Stomach (tissue), 4 donors: ENCODE measurements around the gene ELF4.

Experiments
- EP300 ChIP-seq: sonication (generic); formaldehyde crosslinking; IDR thresholded peaks from one replicate; pipeline ENCODE4 v1.6.1; 2017; ENCODE audit warnings: antibody characterized with exemption
- POLR2A ChIP-seq, 4 donors: fragments of 450-650 bp; IDR thresholded peaks; one replicate each; pipeline ENCODE4 v1.6.1; 2016; ENCODE audit warnings: antibody characterized with exemption in 4 of 4, control low read depth in 2 of 4, mild to moderate bottlenecking in 1 of 4, moderate library complexity in 1 of 4
- TF ChIP-seq, protein P1 (sequence below), 7 experiments: fragments of 450-650 bp in 4 of 7; fragments of 200-600 bp in 3 of 7; sonication (generic) in 3 of 7; IDR thresholded peaks; one replicate each; pipeline ENCODE4 v1.5.1; 2016 to 2019; ENCODE audit warnings: antibody characterized with exemption in 7 of 7, control low read depth in 2 of 7, mild to moderate bottlenecking in 1 of 7

- TF ChIP-seq POLR2A (IDR thresholded peaks at IDR 0.05): no peak
- TF ChIP-seq, protein P1, sequence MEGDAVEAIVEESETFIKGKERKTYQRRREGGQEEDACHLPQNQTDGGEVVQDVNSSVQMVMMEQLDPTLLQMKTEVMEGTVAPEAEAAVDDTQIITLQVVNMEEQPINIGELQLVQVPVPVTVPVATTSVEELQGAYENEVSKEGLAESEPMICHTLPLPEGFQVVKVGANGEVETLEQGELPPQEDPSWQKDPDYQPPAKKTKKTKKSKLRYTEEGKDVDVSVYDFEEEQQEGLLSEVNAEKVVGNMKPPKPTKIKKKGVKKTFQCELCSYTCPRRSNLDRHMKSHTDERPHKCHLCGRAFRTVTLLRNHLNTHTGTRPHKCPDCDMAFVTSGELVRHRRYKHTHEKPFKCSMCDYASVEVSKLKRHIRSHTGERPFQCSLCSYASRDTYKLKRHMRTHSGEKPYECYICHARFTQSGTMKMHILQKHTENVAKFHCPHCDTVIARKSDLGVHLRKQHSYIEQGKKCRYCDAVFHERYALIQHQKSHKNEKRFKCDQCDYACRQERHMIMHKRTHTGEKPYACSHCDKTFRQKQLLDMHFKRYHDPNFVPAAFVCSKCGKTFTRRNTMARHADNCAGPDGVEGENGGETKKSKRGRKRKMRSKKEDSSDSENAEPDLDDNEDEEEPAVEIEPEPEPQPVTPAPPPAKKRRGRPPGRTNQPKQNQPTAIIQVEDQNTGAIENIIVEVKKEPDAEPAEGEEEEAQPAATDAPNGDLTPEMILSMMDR (IDR thresholded peaks at IDR 0.05): no peak
- no peak for TF ChIP-seq EP300
Measured at GRCh38 chrX:130083107-130083490, 27.2 kb downstream of the ELF4 start.
